Retinal pigment epithelial cell (primary cell): ENCODE results near the gene HNRNPA1.

Experiments
- DNase-seq: peaks from one replicate; pipeline ENCODE4 v3.0.0-alpha.2; 2010; ENCODE audit warnings: low read depth
- H3K4me3 ChIP-seq: 2 replicates; pipeline ENCODE4 v1.5.1; 2011; ENCODE audit warnings: mild to moderate bottlenecking, low read length, control low read depth, moderate library complexity
- CTCF ChIP-seq: conservative IDR thresholded peaks from 2 replicates; pipeline ENCODE4 v1.5.1; 2011; ENCODE audit warnings: low read depth, low read length, control low read depth, inconsistent platforms

HNRNPA1 gene

GRCh38 chr12:54259194-54260011, 21.1 kb upstream of the HNRNPA1 start:
- H3K4me3 ChIP-seq = peak overlapping the region; percentile 33
- no peak for TF ChIP-seq CTCF
- DNase-seq = peak; percentile 75

- H3K4me3 ChIP-seq = no peak overlapping the region
- TF ChIP-seq CTCF = no peak
- no peak for DNase-seq
These were observed 18.6 kb upstream of the HNRNPA1 start for GRCh38 chr12:54261815-54262402.

DNA sequence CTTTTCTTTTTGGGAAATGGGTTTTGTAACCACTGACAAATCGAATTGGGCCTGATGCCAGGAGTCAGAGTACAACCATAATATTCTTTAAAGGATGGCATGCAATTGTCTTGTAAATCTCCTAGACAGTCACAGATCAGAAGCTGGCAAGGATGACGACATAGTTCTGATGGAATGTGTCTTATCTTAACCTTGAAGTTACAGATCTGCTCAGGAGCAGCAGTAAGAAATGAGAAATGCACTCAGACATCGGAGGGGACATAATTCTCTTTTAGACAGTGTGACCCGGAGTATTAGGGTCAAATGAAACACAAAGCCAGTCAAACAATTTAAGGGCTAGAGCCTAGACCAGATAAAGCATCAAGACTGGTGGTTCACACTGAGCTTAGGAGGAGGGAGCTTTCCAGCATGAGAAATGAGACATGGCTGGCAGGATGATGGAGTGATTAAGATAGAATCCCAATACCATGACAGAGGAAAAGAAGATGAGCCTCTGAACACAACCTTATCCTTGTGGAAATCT, 18.1 kb upstream of the HNRNPA1 start:
- TF ChIP-seq CTCF = no peak
- no peak for DNase-seq
- H3K4me3 ChIP-seq = no peak overlapping the region

DNA sequence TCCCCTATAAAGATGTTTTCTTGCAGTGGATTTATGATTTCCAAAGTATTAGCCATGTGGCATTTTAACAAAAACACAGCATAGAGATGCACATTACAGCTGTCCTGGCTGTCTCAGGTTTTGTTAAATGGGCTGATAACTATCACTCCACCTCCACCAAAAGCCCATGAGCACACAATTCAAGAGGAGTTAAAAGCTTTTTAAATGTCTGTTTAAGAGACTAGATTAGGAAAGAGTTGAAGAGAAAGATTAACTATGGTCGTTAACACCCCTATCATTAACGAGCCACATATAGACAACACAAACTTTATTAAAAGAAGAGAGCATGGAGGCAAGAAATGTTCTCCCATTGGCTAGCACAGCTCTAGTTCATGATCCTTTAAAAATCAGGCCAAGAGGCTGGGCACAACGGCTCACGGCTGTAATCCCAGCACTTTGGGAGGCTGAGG, 15.1 kb upstream of the HNRNPA1 start:
- no peak for DNase-seq

DNA sequence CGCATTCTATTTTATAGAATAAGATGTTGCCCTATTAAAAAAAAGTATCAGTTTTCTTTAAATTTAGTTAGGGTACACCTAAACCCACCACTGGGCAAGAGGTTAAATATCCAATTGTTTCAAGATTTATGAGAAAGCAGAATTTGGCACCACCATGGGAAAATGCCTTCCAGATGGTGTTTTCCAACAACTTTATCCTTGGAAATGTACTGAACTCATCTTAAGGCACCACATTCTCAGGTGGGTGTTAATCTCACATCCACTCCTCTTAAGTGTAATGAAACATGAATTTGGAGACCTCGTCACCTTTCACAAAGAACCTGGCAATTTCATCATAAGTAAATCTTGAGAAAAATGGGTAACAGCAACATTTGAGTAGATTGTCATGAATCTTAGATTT, 13.7 kb upstream of the HNRNPA1 start:
- H3K4me3 ChIP-seq = no peak overlapping the region
- no peak for TF ChIP-seq CTCF
- no peak for DNase-seq

More for the DNA sequence above, 15.1 kb upstream of the HNRNPA1 start:
- TF ChIP-seq CTCF = no peak
- no peak overlapping the region for H3K4me3 ChIP-seq

- H3K4me3 ChIP-seq = no peak overlapping the region
- TF ChIP-seq CTCF = no peak
- DNase-seq = no peak
These were observed 10.2 kb upstream of the HNRNPA1 start for GRCh38 chr12:54270345-54270744.
